ENCODE measurements around the gene MGLL. TPM values are rescaled to one million over a fixed set of nuclear protein-coding genes. Genes with fewer than 3 reads are reported as not detected.

The MGLL gene
- total RNA-seq, 3 donors from 2014 or later = 25.8 to 79.5 (median 30.2) TPM

DNA sequence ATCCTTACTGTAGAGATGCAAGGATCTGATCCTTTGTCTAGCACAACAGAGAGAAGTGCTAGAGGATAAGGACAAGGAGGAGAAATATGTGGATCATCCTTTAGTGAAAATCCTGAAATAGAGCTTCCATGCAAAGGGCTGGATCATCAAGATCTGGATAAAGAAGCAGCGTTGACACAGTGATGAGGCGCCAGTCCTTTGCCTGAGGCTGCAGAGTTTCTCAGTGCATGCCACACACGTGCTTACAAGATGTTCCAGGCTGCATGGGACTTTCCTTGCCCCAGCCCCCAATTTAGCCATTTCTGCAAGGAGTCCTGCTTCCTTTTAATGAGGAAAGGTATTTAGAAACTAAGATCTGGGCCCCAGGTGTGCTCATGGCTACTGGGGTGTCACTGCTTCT, 156.7 kb downstream of the MGLL start:
- intact Hi-C loops (cut with DNase I; ENCODE audit: low total_unique reads) = loop anchor here (10.0 kb wide), 1 partner anchor 309 kb away; no protein-coding TSS in a partner anchor
- TF ChIP-seq POLR2AphosphoS5 (IDR thresholded peaks at IDR 0.05) = no peak
- no peak for TF ChIP-seq POLR2A (IDR thresholded peaks at IDR 0.05)
- TF ChIP-seq, protein P1, sequence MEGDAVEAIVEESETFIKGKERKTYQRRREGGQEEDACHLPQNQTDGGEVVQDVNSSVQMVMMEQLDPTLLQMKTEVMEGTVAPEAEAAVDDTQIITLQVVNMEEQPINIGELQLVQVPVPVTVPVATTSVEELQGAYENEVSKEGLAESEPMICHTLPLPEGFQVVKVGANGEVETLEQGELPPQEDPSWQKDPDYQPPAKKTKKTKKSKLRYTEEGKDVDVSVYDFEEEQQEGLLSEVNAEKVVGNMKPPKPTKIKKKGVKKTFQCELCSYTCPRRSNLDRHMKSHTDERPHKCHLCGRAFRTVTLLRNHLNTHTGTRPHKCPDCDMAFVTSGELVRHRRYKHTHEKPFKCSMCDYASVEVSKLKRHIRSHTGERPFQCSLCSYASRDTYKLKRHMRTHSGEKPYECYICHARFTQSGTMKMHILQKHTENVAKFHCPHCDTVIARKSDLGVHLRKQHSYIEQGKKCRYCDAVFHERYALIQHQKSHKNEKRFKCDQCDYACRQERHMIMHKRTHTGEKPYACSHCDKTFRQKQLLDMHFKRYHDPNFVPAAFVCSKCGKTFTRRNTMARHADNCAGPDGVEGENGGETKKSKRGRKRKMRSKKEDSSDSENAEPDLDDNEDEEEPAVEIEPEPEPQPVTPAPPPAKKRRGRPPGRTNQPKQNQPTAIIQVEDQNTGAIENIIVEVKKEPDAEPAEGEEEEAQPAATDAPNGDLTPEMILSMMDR (IDR thresholded peaks at IDR 0.05) = no peak
- DNase-seq (ENCODE audit: low spot score in 2 of 2) = no peak
- no peaks in the 10 kb centered on the region for H3K4me1 ChIP-seq
- H3K36me3 ChIP-seq = no peaks in the 10 kb centered on the region
- no peaks in the 10 kb centered on the region for H3K9me3 ChIP-seq
- no peak overlapping the region for H3K4me3 ChIP-seq
- no peaks in the 10 kb centered on the region for H3K27me3 ChIP-seq
- no peak overlapping the region for H3K27ac ChIP-seq

DNA sequence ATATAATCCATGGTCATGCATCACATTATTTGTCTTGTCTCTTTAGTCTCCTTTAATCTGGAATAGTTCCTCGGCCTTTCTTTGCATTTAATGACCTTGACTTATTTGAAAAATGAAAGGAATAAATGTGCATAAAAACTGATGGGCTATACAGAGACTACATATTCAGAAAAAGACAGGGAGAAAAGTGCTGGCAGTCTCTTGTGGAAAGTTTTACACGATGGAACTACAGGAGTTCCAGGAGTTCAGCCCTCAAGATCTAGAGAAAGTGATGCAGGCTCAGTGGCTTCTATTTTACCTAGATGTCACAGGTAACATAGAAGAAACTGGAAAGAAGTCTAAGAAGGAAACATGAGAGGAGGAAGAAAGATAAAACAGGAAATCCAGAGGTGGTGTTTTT, 157.2 kb downstream of the MGLL start:
- Histone ChIP-seq H3K27ac (no peak overlapping the region), H3K36me3 (no peaks in the 10 kb centered on the region), H3K9me3 (no peaks in the 10 kb centered on the region), H3K4me1 (no peaks in the 10 kb centered on the region), H3K4me3 (no peak overlapping the region), H3K27me3 (no peaks in the 10 kb centered on the region)
- TF ChIP-seq, protein P1 (IDR thresholded peaks at IDR 0.05) = no peak
- TF ChIP-seq POLR2AphosphoS5 (IDR thresholded peaks at IDR 0.05) (no peak), POLR2A (IDR thresholded peaks at IDR 0.05) (no peak)
- DNase-seq (ENCODE audit: low spot score in 2 of 2) = no peak
- intact Hi-C loops (cut with DNase I; ENCODE audit: low total_unique reads) = loop anchor here (10.0 kb wide), 1 partner anchor 310 kb away; no protein-coding TSS in a partner anchor

DNA sequence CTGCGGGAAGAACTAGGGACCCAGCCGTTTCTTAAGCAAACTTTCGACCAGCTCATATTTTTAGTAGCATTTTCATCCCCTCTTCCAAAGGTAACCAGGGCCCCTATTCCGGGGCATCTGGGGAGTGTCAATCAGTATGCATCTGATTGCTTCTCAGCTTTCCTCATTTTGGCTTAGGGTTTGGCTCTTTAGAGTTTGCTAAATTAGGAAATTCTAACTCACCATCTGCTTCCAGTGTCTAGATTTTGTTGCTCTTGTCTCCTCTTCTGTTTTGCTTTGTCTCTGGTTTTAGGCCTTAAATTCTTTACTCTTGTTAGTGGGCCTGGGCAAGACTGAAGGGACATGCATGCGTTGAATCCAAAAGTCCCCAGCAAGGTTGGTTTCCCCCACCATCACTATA, 159.2 kb downstream of the MGLL start:
- DNase-seq (ENCODE audit: low spot score in 2 of 2) = no peak
- H3K27ac ChIP-seq = no peak overlapping the region
- intact Hi-C loops (cut with DNase I; ENCODE audit: low total_unique reads) = loop anchor here (10.0 kb wide), 1 partner anchor 312 kb away; no protein-coding TSS in a partner anchor

DNA sequence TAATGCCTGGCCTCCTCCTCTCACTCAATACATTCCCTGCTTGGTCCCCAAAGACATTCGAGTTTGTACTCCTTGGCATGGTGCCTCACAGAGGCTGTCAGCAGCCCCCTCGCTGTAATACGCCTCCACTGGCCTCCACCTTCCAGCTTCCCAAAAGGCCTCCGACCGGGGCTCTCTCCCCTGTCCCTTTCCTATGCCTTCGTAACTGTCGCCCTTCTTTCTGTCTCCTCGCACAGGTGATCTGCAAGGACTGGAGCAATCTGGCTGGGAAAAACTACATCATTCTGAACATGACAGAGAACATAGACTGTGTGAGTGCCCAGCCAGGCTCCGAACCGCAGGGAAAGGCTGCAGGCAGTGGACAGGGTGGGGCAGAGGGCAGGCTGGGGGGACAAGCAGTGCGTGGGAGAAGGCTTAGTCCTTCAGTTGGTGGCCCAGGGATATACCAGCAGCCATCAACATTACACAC, 160.3 kb downstream of the MGLL start:
- no peaks in the 10 kb centered on the region for H3K4me1 ChIP-seq
- intact Hi-C loops (cut with DNase I; ENCODE audit: low total_unique reads) = loop anchor here (10.0 kb wide), 1 partner anchor 313 kb away; no protein-coding TSS in a partner anchor
- no peak for DNase-seq (ENCODE audit: low spot score in 2 of 2)
- no peaks in the 10 kb centered on the region for H3K9me3 ChIP-seq
- H3K27ac ChIP-seq = no peak overlapping the region
- no peak for TF ChIP-seq POLR2A (IDR thresholded peaks at IDR 0.05)
- no peak for TF ChIP-seq POLR2AphosphoS5 (IDR thresholded peaks at IDR 0.05)
- TF ChIP-seq, protein P1 (IDR thresholded peaks at IDR 0.05) = no peak
- no peaks in the 10 kb centered on the region for H3K36me3 ChIP-seq
- no peaks in the 10 kb centered on the region for H3K27me3 ChIP-seq
- H3K4me3 ChIP-seq = no peak overlapping the region

More for the DNA sequence above, 159.2 kb downstream of the MGLL start:
- H3K4me1 ChIP-seq = no peaks in the 10 kb centered on the region
- no peaks in the 10 kb centered on the region for H3K9me3 ChIP-seq
- H3K27me3 ChIP-seq = no peaks in the 10 kb centered on the region
- TF ChIP-seq POLR2A (IDR thresholded peaks at IDR 0.05) (no peak), POLR2AphosphoS5 (IDR thresholded peaks at IDR 0.05) (no peak)
- TF ChIP-seq, protein P1 (IDR thresholded peaks at IDR 0.05) = no peak
- no peak overlapping the region for H3K4me3 ChIP-seq
- no peaks in the 10 kb centered on the region for H3K36me3 ChIP-seq

DNA sequence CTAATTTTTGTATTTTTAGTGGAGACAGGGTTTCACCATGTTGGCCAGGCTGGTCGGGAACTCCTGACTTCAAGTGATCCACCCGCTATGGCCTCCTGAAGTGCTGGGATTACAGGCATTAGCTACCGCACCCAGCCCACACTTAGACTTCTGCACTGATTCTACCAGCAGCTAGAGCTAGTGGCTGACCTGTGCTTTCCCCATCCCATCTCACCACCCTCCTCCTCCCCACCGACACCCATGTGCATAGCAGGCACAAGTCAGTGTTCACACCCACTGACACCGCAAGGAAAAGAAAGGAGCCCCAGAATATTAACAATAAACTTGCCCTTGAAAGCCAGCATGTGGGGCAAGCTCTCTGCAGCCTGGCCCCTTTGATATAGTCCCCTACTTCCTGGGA, 160.7 kb downstream of the MGLL start:
- Histone ChIP-seq H3K27me3 (no peaks in the 10 kb centered on the region), H3K27ac (no peak overlapping the region), H3K9me3 (no peaks in the 10 kb centered on the region), H3K36me3 (no peaks in the 10 kb centered on the region), H3K4me1 (no peaks in the 10 kb centered on the region), H3K4me3 (no peak overlapping the region)
- intact Hi-C loops (cut with DNase I; ENCODE audit: low total_unique reads) = loop anchor here (10.0 kb wide), 1 partner anchor 313 kb away; no protein-coding TSS in a partner anchor
- DNase-seq (ENCODE audit: low spot score in 2 of 2) = no peak
- TF ChIP-seq POLR2AphosphoS5 (IDR thresholded peaks at IDR 0.05) (no peak), POLR2A (IDR thresholded peaks at IDR 0.05) (no peak)
- TF ChIP-seq, protein P1 (IDR thresholded peaks at IDR 0.05) = no peak

Measured in breast epithelium (tissue), 4 donors.